NCI-H2227 (cell line): ENCODE measurements around the gene GPD1.
"Not testable (repeated sequence)": the region's sequence is repeated elsewhere in the genome, so short reads cannot be mapped to it uniquely, and the experiment has no call there.

Source experiments
- DNase-seq: peaks from one replicate; lab custom pipeline; 2025; ENCODE audit not compliant: unreplicated experiment; lab: John Stamatoyannopoulos, UW

GPD1 gene

DNA sequence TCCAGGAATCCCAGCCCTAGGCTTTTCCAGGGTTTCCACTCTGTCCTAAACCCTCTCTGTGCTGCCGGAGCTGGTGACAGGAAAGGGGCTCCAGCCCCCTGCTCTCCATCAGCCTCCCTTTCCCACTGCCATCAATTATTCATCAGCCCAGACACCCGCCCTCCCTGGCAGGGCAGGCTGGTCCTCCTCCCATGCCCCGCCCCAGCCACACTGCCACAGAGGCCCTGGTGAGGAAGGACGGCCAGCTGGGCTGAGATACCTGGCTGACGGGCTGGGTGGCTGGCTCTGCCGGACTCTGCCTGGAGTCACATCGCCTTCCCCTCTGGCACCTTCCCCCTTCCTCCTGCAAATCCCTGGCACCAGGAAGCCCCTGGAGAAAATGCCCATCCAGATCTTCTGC is 30.6 kb upstream of the GPD1 start:
- no peak for DNase-seq

DNA sequence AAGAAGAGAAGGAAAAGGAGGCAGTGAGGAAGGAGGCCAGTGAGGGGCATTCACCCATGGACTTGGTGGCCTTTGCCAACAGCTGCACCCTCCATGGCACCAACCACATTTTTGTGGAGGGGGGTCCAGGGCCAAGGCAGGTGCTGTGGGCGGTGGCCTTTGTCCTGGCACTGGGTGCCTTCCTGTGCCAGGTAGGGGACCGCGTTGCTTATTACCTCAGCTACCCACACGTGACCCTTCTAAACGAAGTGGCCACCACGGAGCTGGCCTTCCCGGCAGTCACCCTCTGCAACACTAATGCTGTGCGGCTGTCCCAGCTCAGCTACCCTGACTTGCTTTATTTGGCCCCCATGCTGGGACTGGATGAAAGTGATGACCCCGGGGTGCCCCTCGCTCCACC is 30.1 kb upstream of the GPD1 start:
- DNase-seq, result no peak

- peak; percentile 72 for DNase-seq
Measured at GRCh38 chr12:50074936-50075807, 28.6 kb upstream of the GPD1 start.

DNA sequence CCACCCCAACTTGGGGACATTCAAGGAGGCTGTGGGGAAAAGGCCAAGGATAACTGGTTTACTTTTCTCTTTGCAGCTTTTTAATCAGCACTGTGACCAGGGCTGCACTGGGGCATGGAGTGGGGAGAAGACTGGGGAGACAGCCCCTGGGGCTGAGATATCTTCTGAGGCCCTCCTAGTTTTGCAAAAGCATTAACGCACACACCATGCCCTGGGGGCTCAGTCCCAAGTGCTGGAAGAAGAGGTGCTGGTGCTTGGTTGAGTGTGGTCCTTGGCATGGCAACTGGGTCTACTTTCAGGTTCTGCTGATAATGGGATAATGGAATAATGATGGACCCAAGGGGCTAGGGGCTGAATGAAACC is 28.0 kb upstream of the GPD1 start:
- DNase-seq, result no peak

DNA sequence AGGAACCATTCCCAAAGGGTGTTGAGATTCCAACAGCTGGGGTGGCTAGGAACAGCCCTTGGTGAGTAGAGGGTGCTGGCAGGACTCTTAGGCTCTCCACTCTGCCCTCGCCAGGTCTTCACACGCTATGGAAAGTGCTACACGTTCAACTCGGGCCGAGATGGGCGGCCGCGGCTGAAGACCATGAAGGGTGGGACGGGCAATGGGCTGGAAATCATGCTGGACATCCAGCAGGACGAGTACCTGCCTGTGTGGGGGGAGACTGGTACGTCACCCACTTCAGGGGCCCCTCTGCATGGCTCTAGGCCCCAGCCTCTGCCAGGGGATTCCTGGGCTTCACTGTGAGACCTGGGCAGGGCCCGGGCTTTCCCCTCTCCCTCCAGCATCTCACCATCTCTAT is 26.7 kb upstream of the GPD1 start:
- no peak for DNase-seq

DNA sequence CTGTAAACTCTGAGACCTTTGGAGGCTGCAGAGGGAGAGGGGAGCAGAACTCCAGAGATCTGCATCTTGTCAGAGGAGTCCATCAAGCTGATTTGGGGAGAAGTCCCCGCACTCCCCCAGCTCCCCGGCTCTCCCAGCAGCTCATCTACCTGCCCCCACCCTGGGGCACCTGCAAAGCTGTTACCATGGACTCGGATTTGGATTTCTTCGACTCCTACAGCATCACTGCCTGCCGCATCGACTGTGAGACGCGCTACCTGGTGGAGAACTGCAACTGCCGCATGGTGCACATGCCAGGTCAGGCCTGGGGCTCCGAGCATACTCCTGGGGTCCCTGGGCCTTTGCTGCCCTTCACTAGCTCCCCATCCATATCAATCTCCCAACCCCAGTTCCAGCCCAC is 25.5 kb upstream of the GPD1 start:
- DNase-seq, result no peak

DNA sequence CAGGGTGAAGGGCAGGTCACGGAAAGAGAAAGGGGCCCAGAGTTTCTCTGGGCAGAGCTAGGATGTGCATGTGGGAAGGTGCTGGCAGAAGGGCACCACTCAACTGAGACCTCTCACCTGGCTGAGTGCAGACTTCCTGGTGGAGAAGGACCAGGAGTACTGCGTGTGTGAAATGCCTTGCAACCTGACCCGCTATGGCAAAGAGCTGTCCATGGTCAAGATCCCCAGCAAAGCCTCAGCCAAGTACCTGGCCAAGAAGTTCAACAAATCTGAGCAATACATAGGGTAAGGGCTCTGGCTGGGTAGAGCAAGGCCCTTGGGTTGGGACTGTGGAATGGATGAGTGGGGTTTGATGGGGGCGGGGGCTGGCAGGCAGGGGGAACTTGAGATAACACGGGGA is 24.0 kb upstream of the GPD1 start:
- no peak for DNase-seq

DNA sequence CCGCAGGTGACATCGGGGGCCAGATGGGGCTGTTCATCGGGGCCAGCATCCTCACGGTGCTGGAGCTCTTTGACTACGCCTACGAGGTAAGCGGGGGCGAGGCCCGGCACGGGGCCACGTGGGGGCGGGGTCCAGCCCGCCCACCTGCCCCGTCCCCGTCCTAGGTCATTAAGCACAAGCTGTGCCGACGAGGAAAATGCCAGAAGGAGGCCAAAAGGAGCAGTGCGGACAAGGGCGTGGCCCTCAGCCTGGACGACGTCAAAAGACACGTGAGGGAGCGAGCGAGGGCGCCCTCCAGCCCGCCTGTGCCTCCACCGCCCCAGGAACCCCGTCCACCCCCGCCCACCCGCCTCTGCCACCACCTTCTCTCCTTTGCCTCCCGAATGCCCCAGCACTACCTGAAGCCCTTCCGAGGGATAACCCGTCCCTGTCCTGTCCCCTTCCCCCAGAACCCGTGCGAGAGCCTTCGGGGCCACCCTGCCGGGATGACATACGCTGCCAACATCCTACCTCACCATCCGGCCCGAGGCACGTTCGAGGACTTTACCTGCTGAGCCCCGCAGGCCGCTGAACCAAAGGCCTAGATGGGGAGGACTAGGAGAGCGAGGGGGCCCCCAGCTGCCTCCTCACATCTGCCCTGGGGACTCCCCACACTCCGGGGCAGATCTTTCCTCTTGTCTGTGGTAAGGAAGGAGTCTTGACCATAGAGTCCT is 22.6 kb upstream of the GPD1 start:
- no peak for DNase-seq

- DNase-seq, result no peak
Measured at GRCh38 chr12:50082644-50083043, 21.2 kb upstream of the GPD1 start.

- no peak for DNase-seq
Measured at GRCh38 chr12:50083301-50083700, 20.5 kb upstream of the GPD1 start.

DNA sequence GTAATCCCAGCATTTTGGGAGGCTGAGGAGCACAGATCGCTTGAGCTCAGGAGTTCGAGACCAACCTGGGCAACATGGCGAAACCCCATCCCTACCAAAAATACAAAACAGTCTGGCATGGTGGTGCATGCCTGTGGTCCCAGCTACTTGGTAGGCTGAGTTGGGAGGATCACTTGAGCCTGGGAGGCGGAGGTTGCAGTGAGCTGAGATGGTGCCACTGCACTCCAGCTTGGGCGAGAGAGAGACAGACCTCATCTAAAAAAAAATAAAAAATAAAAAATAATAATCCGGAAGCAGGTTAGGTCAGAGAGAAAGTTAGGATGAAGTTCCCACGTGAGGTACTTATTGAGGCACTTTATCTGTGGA is 19.4 kb upstream of the GPD1 start:
- not testable (repeated sequence) for DNase-seq

DNA sequence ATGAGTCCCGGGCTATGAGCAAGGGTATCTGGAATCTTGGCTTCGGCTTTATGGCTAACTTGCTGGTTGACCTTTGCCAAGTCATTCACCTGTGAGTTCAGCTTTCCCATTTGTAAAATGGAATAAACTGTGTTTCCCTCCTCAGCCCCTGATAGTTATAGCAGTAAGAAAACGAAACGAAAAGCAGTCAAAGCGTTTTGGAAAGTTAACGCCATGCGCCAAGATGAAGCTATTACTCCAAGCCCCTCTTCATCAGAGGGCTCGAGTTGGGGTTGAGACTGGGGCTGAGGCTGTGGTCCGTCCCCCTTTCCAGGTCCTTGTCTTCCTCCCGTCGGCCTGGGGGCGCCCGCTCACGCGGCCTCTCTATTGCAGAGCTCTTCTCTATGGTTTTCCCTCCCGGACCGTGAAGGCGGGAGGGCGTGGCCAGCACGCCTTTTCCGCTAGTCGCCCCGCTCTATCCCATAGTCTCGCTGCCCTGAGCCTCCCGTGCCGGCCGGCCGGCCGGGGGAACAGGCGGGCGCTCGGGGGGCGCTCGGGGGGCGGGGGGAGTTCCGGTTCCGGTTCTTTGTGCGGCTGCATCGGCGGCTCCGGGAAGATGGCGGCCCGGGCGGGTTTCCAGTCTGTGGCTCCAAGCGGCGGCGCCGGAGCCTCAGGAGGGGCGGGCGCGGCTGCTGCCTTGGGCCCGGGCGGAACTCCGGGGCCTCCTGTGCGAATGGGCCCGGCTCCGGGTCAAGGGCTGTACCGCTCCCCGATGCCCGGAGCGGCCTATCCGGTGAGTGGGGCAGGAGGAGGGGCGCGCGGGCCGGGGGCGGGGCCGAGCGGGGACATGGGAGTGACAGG is 18.8 kb upstream of the GPD1 start, which contains the start of gene SMARCD1:
SMARCD1 (plus strand) TSS at position 568 of the 840 bp plus-strand sequence; CDS start at position 596, 28 bp downstream.
- DNase-seq, result peak; percentile 96

DNA sequence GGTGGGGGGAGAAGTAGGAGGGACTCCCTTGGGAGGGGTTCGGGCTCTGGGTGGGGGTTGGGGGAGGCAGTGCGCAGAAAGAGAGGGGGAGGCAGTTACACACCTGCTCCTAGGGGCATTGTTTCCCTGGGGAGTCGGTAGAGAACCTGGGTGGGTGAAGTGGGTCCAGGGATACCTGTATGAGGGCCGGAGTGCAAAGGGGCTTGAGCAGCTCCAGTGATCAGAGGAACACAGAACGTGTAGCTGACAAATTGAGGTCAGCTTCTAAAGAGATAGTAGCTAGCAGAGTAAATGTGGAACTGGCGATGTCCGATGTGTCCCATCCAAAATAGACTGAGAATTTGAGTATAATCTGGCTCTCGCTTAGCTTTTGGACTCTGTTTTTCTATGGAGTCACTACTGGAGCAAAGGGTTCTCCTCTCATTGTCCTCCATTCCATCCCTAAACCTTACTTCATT is 18.2 kb upstream of the GPD1 start:
- no peak for DNase-seq

DNA sequence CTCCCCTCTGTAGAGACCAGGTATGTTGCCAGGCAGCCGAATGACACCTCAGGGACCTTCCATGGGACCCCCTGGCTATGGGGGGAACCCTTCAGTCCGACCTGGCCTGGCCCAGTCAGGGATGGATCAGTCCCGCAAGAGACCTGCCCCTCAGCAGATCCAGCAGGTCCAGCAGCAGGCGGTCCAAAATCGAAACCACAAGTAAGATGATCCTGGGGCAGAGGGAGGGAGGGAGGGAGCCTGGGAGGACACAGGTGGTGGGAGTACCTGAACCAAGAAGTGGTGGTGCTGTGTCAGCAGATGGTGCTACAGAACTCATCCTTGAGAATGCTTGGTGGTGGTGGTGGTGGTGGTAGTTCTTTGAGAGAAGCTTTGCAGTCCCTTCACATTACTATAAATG is 17.7 kb upstream of the GPD1 start:
- DNase-seq, result no peak

DNA sequence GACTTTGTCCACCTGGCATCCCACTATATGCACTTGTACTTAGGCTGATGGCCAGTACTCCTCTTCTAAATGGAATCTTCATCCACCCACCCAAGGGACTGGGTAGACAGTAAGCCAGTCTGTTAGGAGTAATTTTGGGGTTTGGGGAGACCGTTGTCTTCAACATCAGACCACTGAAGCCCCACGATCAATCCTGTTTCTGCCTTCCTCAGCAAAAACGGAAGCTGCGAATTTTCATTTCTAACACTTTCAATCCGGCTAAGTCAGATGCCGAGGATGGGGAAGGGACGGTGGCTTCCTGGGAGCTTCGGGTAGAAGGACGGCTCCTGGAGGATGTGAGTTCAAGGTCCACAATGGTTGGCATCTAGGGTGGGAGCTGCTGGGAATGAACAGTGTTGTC is 16.7 kb upstream of the GPD1 start:
- no peak for DNase-seq

DNA sequence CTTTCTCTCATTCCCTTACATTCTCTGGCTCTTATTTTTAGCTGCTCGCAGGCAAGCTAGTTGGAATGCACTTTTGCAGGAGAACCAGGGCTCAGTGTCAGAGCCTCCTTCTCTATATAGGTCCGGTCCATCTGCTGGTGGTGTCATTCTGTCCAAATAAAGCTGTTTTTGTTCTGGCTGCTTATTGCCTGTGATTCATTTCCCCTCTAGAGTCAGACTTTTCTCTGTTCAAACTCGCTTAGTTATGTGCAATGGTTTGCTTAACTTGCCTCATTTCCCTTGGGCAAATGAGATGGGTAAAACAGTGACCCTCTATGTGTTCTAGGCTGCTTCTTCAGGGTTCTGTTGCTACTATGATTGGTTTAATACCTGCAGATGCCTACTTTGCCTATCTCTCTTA is 15.8 kb upstream of the GPD1 start:
- no peak for DNase-seq

GRCh38 chr12:50088577-50089335 is 15.1 kb upstream of the GPD1 start:
- peak; percentile 71 for DNase-seq

DNA sequence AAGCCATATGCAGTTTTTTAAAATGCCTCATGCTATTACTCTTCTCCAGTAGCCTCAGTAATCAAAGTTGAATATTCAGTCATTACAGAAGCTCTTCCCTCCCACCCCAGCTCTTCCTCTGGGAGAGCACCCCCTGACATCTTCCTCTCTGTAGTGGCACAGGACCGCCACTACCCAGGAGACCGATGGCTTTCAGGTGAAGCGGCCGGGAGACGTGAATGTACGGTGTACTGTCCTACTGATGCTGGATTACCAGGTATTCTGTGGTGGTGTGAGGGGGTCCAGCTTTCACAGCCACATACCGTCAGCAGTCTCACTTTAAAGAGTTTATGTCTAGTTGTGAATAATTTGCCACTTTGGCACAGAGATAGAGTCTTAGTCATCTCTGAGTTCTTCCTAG is 14.1 kb upstream of the GPD1 start:
- no peak for DNase-seq

- no peak for DNase-seq
Measured at GRCh38 chr12:50090391-50090790, 13.4 kb upstream of the GPD1 start.

DNA sequence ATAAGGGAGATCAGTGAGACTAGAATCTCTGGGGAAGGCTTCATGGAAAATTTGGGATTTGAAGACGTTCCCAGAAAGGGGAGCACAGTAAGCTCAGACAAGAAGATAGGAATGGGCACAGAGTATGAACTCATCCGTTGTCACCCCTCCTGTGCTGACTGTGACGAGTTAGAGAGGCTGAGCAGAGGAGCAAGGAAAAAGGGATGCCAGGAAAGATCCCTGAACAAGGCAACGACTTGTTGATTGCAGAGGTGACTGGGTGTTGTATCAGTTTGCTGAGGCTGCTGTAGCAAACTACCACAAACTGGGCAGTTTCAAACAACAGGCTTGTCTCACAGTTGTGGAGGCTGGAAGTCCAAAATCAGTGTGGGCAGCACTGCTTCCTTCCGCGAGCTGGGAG is 5.9 kb upstream of the GPD1 start:
- no peak for DNase-seq
